ENCODE data around the gene CAMTA1. TPM values are rescaled to one million over a fixed set of nuclear protein-coding genes. Genes with fewer than 3 reads are reported as not detected.

The CAMTA1 gene
- polyA plus RNA-seq, 1 of the 3 experiments (the other 2 are of a cell fraction), result 63.1 TPM

- no peak for TF ChIP-seq NFIC (IDR thresholded peaks at IDR 0.05; ENCODE audit: borderline replicate concordance)
- TF ChIP-seq MXI1 (IDR thresholded peaks at IDR 0.05; ENCODE audit: low read depth, low read length), result peak; percentile 78
- TF ChIP-seq SMC3 (IDR thresholded peaks at IDR 0.05; ENCODE audit: low read depth, low read length), result no peak
- no peak for TF ChIP-seq EZH2phosphoT487 (IDR thresholded peaks at IDR 0.05; ENCODE audit: borderline replicate concordance, low read depth)
- TF ChIP-seq MAX (IDR thresholded peaks at IDR 0.05; ENCODE audit: low read depth), result peak; percentile 68; the same call in 1 of the 2 replicates
- TF ChIP-seq FOSL2 (IDR thresholded peaks at IDR 0.05; ENCODE audit: borderline replicate concordance, low read depth), result peak; percentile 74; the same call in 1 of the 2 replicates
- TF ChIP-seq RFX5 (IDR thresholded peaks at IDR 0.05; ENCODE audit: low read length), result peak; percentile 89
- peak; percentile 44 for TF ChIP-seq NRF1 (IDR thresholded peaks at IDR 0.05; ENCODE audit: low read depth, low read length)
- no peak; the same call in 1 of the 2 replicates for TF ChIP-seq JUND (IDR thresholded peaks at IDR 0.05)
- TF ChIP-seq MEF2A (IDR thresholded peaks at IDR 0.05; ENCODE audit: borderline replicate concordance, low read depth), result no peak
- no peak for TF ChIP-seq RXRA (IDR thresholded peaks at IDR 0.05; ENCODE audit: borderline replicate concordance, low read depth)
- TF ChIP-seq USF1 (IDR thresholded peaks at IDR 0.05; ENCODE audit: borderline replicate concordance, low read depth), result peak; percentile 87
Measured at GRCh38 chr1:6784560-6785317, 515 bp upstream of the CAMTA1 start (continued).

GRCh38 chr1:6785728-6786505 lies 663 bp downstream of the CAMTA1 start:
- TF ChIP-seq MXI1 (IDR thresholded peaks at IDR 0.05; ENCODE audit: low read depth, low read length) (peak; percentile 49; the same call in 1 of the 2 replicates), SIN3A (IDR thresholded peaks at IDR 0.05; ENCODE audit: borderline replicate concordance, low read depth, low read length) (no peak), RFX5 (IDR thresholded peaks at IDR 0.05; ENCODE audit: low read length) (no peak), POLR2AphosphoS5 (IDR thresholded peaks at IDR 0.05; ENCODE audit: low read depth, low read length) (no peak), TAF1 (IDR thresholded peaks at IDR 0.05; ENCODE audit: borderline replicate concordance, low read depth, low read length) (no peak), RCOR1 (IDR thresholded peaks at IDR 0.05; ENCODE audit: low read length) (no peak), USF1 (IDR thresholded peaks at IDR 0.05; ENCODE audit: borderline replicate concordance, low read depth) (no peak), CHD2 (IDR thresholded peaks at IDR 0.05; ENCODE audit: low read length, partially characterized antibody) (peak; percentile 13), RXRA (IDR thresholded peaks at IDR 0.05; ENCODE audit: borderline replicate concordance, low read depth) (no peak), MEF2A (IDR thresholded peaks at IDR 0.05; ENCODE audit: borderline replicate concordance, low read depth) (no peak)
- H3K9me2 ChIP-seq, result no peaks in the 10 kb centered on the region
- peak overlapping the region; percentile 94 for H3K4me2 ChIP-seq
- H3K36me3 ChIP-seq (replicated peaks in 1 of 2; ENCODE audit: control insufficient read depth in 1 of 2, insufficient read depth in 2 of 2, low read length in 1 of 2), result peaks cover 3 to 4% of the 10 kb centered on the region in 2 experiments
- H3F3A ChIP-seq (replicated peaks; ENCODE audit: insufficient read depth), result peaks cover 6% of the 10 kb centered on the region
- H3K79me2 ChIP-seq (ENCODE audit: insufficient read depth), result peaks cover 57% of the 10 kb centered on the region
- no peak overlapping the region for H2AFZ ChIP-seq (ENCODE audit: low read depth)
- peak; percentile 91 for DNase-seq
- 4% methylated on average over 13 of the region's 78 CpGs for WGBS (ENCODE audit: low lambda C conversion rate)
- CTCF ChIA-PET, result interaction anchor here (0.9 to 2.6 kb wide), 9 partner anchors 7 to 862 kb away, joined by 3 to 10 read pairs (median 4); no protein-coding TSS in a partner anchor
- POLR2A ChIA-PET, result interaction anchor here (0.8 kb wide), 1 partner anchor 766 kb away, joined by 3 read pairs; no protein-coding TSS in a partner anchor
- H3K27ac ChIP-seq (ENCODE audit: low read depth in 2 of 2, low read length in 1 of 2), result peak overlapping the region; percentile 56 to 59; a peak in 3 of 4 replicates
- H4K20me1 ChIP-seq (ENCODE audit: insufficient read depth), result peaks cover 43% of the 10 kb centered on the region
- peak overlapping the region; percentile 80 for H3K9ac ChIP-seq
- peaks cover 0 to 16% of the 10 kb centered on the region in 2 experiments; a peak in 3 of 4 replicates for H3K4me1 ChIP-seq (ENCODE audit: control insufficient read depth in 1 of 2, insufficient read depth in 2 of 2, low read depth in 1 of 2, low read length in 1 of 2)
- peak overlapping the region; percentile 71 to 84 for H3K4me3 ChIP-seq (ENCODE audit: low read depth in 2 of 2, low read length in 1 of 2)
- no peaks in the 10 kb centered on the region for H3K9me3 ChIP-seq
- H3K27me3 ChIP-seq (ENCODE audit: insufficient read depth), result no peaks in the 10 kb centered on the region
